ENCODE measurements around the gene WFIKKN1.

The WFIKKN1 gene

DNA sequence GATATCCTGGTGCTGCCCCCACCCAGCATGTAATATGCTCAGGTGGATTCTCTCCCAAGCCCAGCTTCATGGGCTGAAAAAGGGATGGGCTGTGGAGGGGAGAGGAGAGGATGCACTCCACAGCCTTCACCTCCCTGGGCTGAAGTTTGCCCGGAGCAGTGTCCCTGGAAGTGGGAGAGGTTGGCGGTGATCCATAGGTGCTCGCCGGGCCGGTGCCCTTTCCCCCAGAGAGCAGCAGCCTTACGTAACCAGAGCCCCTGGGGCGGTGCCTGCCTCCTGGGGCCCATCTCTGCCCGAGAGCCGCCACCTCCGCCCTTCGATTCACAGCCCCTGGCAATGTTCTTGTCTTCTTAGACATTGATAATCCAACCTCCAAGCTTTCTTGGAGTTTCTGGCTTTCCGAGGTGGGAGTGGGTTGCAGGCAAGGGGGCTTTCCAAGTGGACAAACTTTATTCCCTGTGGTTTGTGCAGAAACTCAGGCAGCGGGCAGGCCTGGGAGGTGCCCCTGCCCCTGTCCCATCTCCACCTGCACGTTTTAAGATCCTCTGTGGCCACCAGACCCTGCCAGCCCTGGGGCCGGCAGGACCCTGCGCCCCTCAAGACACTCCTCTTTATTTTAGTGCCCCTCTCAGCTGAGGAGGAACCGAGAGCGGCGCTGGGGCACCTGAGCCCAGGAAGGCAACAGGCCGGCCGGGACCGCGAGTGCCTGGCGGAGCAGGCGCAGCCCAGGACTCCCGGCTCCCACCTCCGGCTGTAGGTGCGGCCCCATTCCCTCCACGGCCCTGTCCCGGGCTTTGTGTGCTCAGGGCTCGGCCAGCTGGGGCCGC is 15.3 kb downstream of the WFIKKN1 start:
- TF ChIP-seq, protein P1, sequence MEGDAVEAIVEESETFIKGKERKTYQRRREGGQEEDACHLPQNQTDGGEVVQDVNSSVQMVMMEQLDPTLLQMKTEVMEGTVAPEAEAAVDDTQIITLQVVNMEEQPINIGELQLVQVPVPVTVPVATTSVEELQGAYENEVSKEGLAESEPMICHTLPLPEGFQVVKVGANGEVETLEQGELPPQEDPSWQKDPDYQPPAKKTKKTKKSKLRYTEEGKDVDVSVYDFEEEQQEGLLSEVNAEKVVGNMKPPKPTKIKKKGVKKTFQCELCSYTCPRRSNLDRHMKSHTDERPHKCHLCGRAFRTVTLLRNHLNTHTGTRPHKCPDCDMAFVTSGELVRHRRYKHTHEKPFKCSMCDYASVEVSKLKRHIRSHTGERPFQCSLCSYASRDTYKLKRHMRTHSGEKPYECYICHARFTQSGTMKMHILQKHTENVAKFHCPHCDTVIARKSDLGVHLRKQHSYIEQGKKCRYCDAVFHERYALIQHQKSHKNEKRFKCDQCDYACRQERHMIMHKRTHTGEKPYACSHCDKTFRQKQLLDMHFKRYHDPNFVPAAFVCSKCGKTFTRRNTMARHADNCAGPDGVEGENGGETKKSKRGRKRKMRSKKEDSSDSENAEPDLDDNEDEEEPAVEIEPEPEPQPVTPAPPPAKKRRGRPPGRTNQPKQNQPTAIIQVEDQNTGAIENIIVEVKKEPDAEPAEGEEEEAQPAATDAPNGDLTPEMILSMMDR (IDR thresholded peaks at IDR 0.05; ENCODE audit: low read depth, low read length): no peak
- Histone ChIP-seq H3K27me3 (ENCODE audit: insufficient read depth, low read depth, severe bottlenecking) (no peaks in the 10 kb centered on the region), H3K36me3 (peaks cover 9% of the 10 kb centered on the region), H3K4me3 (ENCODE audit: low read depth, low read length) (no peak overlapping the region), H3K27ac (no peak overlapping the region), H3K9me3 (ENCODE audit: severe bottlenecking) (no peaks in the 10 kb centered on the region)
- DNase-seq: no peak

DNA sequence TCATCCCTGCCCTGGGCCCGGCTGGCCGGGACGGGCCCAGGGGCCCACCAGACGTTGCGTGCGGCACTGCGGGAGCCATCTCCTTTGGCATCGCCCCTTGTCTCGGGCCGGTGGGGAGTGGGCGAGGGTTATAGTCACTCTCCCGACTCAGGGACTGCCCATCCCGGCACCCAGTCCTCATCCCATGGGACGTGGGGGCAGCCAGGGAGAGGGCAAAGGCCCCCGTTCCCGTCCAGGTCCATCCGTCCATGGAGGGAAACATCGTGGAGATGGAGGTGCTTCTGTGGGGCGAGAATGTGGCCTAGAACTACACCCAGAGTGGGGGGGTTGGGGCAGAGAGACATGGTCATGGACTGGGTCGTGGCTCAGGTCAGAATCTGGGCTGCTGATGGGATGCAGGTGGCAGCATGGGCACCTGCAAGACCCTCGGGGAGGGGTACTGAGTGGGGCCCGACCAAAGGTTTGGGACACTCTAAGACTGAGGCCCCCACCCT is 15.9 kb downstream of the WFIKKN1 start:
- TF ChIP-seq, protein P1 (IDR thresholded peaks at IDR 0.05; ENCODE audit: low read depth, low read length): no peak
- H3K27ac ChIP-seq: no peak overlapping the region
- H3K36me3 ChIP-seq: peaks cover 15% of the 10 kb centered on the region
- no peak overlapping the region for H3K4me3 ChIP-seq (ENCODE audit: low read depth, low read length)
- no peaks in the 10 kb centered on the region for H3K9me3 ChIP-seq (ENCODE audit: severe bottlenecking)
- H3K27me3 ChIP-seq (ENCODE audit: insufficient read depth, low read depth, severe bottlenecking): no peaks in the 10 kb centered on the region
- DNase-seq: no peak

DNA sequence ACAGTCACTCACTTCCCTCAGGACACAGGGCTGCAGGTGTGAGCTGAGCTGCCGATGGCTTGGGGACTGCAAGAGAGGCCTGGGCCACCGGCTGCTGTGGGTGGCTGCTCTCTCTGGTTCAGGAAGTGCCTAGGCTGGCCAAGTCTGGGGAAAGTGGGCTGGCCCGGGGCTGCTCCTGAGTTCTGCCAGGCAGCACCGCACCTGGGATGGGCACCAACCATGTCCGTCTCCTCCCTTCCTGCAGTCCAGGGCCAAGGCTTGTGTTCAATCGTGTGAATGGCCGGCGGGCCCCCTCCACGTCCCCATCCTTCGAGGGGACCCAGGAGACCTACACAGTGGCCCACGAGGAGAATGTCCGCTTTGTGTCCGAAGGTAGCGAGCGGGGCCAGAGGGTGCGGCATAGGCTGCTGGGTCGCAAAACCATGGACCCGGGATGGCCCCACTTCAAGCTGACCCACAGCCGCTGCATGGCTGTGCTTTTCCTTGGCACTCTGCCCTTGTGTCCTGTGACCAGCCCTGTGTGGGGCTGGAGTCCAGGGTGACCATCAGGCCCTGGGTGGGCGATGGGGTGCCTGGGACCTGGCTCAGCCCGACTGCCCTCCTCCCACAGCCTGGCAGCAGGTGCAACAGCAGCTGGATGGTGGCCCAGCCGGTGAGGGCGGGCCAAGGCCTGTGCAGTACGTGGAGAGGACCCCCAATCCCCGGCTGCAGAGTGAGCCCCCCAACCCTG is 16.6 kb downstream of the WFIKKN1 start:
- no peak overlapping the region for H3K27ac ChIP-seq
- DNase-seq: no peak

DNA sequence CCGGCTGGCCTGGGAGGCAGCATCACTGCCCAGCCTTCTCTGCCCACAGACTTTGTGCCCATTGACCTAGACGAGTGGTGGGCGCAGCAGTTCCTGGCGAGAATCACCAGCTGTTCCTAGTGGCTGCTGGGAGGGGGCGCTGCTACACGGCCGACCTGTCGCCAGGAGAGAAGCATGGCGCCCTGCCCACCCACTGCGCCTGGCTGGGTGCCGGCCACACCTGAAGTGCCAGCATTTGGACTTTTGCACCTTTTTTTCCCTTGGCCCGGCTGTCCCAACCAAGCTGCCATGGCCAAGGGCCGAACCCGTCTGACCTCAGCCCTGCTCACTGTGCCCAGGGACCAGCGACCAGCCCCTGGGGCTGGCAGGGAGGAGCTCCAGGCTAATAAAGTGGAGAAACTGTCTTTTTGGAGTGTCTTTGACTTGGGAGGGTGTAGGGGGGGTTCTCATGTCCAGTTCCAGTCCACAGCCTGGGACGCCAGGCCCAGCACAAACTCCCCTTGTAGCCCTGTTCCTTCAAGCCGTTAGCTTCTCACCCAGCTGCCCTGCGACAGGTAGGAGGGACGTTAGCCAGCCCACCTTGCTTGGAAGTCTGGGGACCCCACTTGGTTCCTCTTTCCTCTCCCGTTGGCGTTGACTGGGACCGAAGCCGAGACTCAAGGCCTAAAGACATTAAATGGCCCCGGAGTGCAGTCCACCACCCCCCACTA is 17.4 kb downstream of the WFIKKN1 start:
- Histone ChIP-seq H3K4me3 (ENCODE audit: low read depth, low read length) (peak overlapping the region; percentile 58), H3K27me3 (ENCODE audit: insufficient read depth, low read depth, severe bottlenecking) (no peaks in the 10 kb centered on the region), H3K27ac (peak overlapping the region; percentile 91), H3K9me3 (ENCODE audit: severe bottlenecking) (no peaks in the 10 kb centered on the region), H3K36me3 (peaks cover 30% of the 10 kb centered on the region)
- TF ChIP-seq, protein P1 (IDR thresholded peaks at IDR 0.05; ENCODE audit: low read depth, low read length): peak; percentile 86
- peak; percentile 73 for DNase-seq

More for the DNA sequence above, 16.6 kb downstream of the WFIKKN1 start:
- H3K36me3 ChIP-seq: peaks cover 21% of the 10 kb centered on the region
- no peak overlapping the region for H3K4me3 ChIP-seq (ENCODE audit: low read depth, low read length)
- H3K9me3 ChIP-seq (ENCODE audit: severe bottlenecking): no peaks in the 10 kb centered on the region
- TF ChIP-seq, protein P1 (IDR thresholded peaks at IDR 0.05; ENCODE audit: low read depth, low read length): no peak
- H3K27me3 ChIP-seq (ENCODE audit: insufficient read depth, low read depth, severe bottlenecking): no peaks in the 10 kb centered on the region

DNA sequence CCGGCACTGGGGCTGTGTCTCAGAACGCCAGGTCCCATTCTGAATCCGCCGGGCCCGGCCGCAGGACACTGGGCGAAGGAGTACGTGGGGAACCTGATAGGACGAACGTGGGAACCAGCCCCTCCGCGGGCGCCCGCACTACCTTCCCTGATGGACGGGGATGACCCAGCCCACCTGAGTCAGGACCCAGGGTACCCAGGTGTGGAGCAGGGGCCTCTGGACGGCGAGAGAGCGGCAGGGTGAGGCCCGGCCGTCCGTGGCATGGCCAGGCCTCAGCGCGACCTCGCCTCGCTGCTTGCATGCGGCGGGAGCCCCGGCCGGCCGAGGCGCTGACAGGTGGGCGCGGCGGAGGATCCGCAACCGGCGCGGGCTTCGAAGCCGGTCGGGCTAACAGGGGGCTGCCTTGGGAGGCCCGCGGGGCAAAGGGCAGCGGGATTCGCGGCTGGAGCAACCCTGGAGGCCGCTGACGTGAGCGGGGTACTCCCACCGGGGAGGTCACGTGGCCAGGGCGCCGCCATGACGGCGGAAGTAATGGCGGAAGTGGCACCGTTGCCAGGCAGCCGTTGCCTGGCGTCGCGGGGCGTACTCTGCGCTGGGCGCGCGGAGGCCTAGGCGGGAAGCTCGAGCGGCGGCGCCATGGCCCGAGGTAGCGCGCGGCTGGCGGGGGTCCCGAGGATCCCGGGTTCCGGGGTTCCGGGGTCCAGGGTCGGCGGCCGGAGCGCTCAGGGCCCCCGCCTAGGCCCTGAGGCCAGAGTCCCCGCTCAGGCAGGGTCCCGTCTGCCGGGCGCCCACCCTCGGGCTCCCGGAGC is 18.2 kb downstream of the WFIKKN1 start, which contains the start of gene WDR90:
Gene WDR90, plus strand, starts transcription at position 585 of the 809 bp plus-strand sequence. Its CDS starts 52 bp downstream, at position 637.
- Histone ChIP-seq H3K27me3 (ENCODE audit: insufficient read depth, low read depth, severe bottlenecking) (no peaks in the 10 kb centered on the region), H3K9me3 (ENCODE audit: severe bottlenecking) (no peaks in the 10 kb centered on the region), H3K27ac (peak within 1 kb of the TSS; percentile 91), H3K36me3 (peaks cover 37% of the 10 kb centered on the region), H3K4me3 (ENCODE audit: low read depth, low read length) (peak within 1 kb of the TSS; percentile 58)
- TF ChIP-seq, protein P1 (IDR thresholded peaks at IDR 0.05; ENCODE audit: low read depth, low read length): no peak
- DNase-seq: peak; percentile 93

Measured in WERI-Rb-1 (cell line).